Islet of Langerhans (tissue), 1 donor: Measurements from ENCODE around the gene OR2A42.
"Not testable (repeated sequence)": the region's sequence is repeated elsewhere in the genome, so short reads cannot be mapped to it uniquely, and the experiment has no call there.

ENCODE experiments used
- FAIRE-seq: peaks from one replicate; lab custom pipeline; 2011; peaks lifted over from hg19 to GRCh38; lab: Jason Lieb, UNC

OR2A42 gene, protein sequence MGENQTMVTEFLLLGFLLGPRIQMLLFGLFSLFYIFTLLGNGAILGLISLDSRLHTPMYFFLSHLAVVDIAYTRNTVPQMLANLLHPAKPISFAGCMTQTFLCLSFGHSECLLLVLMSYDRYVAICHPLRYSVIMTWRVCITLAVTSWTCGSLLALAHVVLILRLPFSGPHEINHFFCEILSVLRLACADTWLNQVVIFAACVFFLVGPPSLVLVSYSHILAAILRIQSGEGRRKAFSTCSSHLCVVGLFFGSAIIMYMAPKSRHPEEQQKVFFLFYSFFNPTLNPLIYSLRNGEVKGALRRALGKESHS

DNA sequence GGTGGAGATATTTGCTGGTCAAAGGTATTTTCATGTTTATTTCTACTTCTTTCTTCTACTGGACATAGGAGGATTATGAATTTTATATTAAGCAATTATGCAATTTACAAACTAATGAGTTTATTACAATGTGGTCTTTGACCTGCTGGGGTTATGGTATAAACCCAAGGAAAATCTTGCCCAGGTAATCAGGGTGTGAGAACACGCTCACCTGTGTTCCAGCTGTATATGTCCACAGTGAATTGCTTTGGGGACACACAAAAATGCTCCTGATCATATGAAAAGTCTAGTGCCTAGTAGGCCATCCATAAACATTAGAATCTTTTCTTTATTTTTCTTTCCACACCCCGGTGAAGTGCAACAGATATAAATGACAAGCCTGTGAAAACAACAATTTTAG is at the start of gene OR2A42:
Gene OR2A42 (minus strand): TSS at position 241 of the 400 bp plus-strand sequence. CDS start 6,762 bp downstream, outside the sequence.
- not testable (repeated sequence) for FAIRE-seq

- FAIRE-seq = not testable (repeated sequence)
These were observed 47.9 kb upstream of the OR2A42 start for GRCh38 chr7:144287171-144287784.

DNA sequence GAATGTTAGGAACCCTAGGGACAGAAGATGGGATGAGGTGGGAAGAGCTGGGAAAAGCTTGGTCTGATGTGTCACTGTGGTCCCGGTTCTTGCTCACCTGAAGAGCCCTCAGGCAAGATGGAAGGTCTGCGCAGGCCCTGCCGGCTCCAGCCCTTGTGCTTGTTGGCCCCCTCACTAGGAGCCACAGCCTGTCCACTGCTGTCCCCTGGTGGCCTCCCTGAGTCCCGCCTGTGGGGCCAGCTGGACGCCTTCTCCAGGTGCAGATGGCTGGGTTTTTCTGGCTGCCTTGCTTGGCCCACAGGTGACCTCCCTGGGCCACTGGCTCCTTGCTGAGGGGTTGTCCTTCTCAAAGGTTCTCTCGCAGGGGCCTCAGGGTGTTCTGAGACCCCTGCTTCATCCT is 44.3 kb upstream of the OR2A42 start:
- FAIRE-seq = not testable (repeated sequence)

DNA sequence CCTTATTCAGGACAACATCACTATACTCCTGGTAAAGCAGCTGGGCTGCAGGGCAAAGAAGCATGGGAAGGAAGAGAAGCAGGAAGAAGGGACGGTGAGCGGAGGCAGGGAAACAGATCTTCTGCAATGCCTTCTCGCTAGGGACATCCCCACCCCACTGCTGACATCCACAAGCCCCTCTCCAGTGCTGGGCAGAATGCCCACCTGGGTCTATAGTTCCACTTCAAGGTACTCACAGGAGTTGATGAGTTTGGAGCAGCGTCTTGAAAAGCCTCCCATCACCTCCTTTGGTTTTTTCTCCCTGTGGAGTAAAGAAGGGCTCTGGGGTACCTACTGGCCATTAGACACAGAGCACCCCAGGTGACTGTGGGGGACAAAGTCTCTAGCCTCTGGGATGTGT is 43.1 kb upstream of the OR2A42 start:
- FAIRE-seq = not testable (repeated sequence)

GRCh38 chr7:144281981-144282380 is 42.6 kb upstream of the OR2A42 start:
- not testable (repeated sequence) for FAIRE-seq

GRCh38 chr7:144280010-144280409 is 40.6 kb upstream of the OR2A42 start:
- FAIRE-seq = not testable (repeated sequence)

DNA sequence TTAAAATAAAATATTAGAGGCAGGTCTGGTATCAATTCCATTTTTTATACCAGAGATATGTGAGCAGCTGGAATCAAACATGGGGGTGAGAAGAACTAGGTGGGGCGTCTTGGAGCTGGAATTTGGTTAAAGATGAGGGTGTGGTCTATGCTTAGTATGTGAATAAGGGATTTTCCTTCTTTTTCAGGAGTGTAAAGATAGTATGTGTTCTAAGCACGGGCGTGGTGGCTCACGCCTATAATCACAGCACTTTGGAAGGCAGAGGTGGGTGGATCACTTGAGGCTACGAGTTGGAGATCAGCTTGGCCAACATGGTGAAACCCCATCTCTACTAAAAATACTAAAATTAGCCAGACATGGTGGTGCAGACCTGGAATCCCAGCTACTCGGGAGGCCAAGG is 35.9 kb upstream of the OR2A42 start:
- FAIRE-seq = not testable (repeated sequence)

- FAIRE-seq = not testable (repeated sequence)
These were observed 29.8 kb upstream of the OR2A42 start, which contains the start of gene CTAGE8 for GRCh38 chr7:144269188-144269587. Gene CTAGE8 (minus strand): TSS chr7:144269288. CDS start chr7:144269250, 38 bp downstream.

DNA sequence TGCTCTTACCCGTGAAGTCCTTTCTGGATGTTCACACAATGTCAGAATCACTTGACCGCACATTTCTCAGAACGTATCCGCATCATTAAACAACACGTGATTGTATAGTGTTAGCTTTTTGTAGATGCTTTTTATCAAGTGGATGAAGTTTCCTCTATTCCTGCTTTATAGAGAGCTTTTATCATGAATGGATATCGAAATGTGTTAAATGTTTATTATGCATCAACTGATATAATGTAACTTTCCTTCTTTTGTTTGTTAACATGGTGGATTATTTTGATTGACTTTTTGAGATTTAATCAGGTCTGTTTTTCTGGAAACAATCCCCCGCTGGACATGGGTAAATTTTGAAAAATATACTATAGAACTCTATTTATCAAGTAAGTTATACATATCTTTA is 25.3 kb upstream of the OR2A42 start, which contains the start of gene OR2A7:
Gene OR2A7 (minus strand): TSS at position 101 of the 400 bp plus-strand sequence. CDS start 5,164 bp downstream, outside the sequence.
- not testable (repeated sequence) for FAIRE-seq

GRCh38 chr7:144262128-144262527 is 22.7 kb upstream of the OR2A42 start:
- not testable (repeated sequence) for FAIRE-seq

GRCh38 chr7:144259067-144259466 is 19.7 kb upstream of the OR2A42 start:
- FAIRE-seq = not testable (repeated sequence)

DNA sequence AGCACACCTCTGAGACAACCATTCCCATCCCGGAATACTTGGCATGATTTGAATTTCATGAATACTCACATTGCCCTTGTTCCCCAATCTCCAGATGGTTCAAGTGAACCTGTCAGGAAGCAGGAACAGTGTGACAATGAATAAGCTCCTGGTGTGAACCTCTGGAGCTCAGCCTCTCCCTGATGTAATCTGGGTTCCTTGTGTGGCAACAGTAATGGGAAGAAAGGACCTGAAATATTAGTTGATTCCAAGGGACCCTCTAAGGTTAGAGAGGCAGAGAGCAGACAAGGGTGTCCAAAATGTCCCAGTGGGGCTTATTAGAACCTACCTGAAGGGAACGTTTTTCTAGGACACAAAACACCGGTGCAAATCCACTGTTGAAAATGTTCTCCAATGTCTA is 16.7 kb upstream of the OR2A42 start:
- no peak for FAIRE-seq

DNA sequence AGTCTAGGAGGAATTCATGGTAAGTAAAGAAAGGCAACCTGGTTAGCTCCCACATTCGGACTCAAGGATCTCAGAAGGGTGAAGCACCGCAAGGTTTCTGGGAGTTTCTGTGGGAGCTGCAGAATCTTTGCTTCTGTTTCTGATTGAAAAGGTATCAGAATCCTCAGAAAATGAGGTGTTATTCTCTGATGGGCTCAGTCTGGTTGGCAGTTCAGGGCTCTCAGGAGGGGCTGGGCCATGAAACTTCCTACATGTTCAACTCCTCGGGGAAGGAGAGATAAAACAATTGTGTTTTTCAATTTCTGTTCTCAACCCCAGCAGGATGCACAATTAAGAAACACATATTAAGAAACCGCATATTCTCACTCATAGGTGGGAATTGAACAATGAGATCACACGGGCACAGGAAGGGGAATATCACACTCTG is 16.1 kb upstream of the OR2A42 start:
- FAIRE-seq = no peak

GRCh38 chr7:144252307-144252706 is 12.9 kb upstream of the OR2A42 start:
- not testable (repeated sequence) for FAIRE-seq

DNA sequence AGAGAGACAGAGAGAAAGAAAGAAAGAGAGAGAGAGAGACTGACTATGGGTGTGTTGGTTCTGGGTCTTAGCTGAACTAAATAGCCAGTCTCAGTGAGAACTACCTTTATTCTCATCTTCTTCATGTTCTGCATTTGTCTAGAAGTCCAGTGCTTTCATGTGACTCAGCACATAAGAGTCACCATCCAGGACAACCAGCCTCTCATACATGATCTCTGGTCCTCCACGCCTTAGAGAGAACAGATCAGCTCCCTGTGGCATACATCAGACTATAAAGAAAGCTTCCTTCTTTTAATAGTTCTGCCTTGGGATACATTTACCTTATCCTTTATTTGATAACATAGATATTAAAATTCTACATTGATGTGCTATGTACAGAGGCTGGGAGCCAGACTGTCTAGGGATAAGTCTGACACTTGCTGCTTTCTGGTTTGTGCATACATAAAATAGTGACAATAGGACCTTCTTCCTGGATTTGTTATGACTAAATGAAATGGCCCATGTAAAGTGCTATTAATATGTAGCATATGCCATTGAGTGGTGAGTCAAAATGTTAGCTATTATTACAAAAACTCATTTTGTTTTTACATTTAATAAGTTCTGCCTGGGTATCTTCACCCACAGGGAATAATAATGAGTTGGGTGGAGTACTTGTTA is 8.4 kb upstream of the OR2A42 start:
- FAIRE-seq = not testable (repeated sequence)

GRCh38 chr7:144246967-144247366 is 7.6 kb upstream of the OR2A42 start:
- FAIRE-seq = not testable (repeated sequence)

DNA sequence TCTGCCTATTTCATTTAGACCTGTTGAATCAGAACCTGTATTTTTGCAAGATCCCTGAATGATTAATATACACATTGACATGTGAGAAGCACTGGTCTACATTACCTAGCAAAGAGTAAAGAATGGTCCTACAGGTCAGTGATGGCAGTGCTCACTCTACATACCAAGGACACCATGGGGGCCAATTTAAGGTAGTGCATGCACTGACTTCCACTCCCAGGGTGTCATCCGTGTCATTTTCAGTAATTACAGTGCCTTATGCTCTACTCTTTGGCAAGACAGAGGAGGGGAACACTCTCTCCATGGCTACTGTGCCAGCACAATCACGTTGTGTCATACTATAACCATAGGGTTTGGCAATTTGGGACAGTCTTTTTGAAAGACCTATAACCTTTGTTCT is 6.0 kb upstream of the OR2A42 start:
- FAIRE-seq = not testable (repeated sequence)

DNA sequence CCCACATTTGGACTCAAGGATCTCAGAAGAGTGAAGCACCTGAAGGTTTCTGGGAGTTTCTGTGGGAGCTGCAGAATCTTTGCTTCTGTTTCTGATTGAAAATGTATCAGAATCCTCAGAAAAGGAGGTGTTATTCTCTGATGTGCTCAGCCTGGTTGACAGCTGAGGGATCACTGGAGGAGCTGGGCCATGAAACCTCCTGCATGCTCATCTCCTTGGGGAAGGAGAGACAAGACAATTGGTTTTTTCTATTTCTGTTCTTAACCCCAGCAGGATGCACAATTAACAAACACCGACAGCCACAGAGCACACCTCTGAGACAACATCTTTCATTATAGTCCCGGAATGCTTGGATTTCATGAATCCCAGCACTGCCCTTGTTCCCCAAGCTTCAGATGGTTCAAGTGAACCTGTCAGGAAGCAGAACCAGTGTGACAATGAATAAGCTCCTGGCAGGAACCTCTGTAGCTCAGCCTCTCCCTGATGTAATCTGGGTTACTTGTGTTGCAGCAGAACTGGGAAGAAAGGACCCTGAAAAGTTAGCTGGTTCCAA is 799 bp downstream of the OR2A42 start:
- FAIRE-seq = not testable (repeated sequence)

DNA sequence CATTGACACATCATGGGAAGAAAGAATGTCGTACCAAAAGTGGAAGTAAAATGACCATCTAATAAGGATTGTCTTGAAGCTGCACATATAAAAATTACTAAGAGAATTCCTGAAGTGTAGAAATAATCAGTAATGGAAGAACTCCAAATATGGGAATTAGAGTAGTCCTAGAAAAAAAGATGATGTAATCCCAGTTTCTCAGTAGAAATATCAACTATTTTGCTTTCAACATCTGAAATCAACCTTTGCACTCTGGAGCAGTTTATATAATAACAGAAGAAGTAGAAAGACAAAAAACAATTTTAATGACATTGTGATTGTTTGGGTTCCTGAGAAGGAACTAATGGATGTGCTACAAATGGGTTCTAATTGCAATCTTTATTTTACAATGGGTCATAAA is 6.4 kb downstream of the OR2A42 start:
- FAIRE-seq = not testable (repeated sequence)

- not testable (repeated sequence) for FAIRE-seq
These were observed 8.4 kb downstream of the OR2A42 start for GRCh38 chr7:144231027-144231426.

- FAIRE-seq = not testable (repeated sequence)
These were observed 10.6 kb downstream of the OR2A42 start for GRCh38 chr7:144228810-144229209.

DNA sequence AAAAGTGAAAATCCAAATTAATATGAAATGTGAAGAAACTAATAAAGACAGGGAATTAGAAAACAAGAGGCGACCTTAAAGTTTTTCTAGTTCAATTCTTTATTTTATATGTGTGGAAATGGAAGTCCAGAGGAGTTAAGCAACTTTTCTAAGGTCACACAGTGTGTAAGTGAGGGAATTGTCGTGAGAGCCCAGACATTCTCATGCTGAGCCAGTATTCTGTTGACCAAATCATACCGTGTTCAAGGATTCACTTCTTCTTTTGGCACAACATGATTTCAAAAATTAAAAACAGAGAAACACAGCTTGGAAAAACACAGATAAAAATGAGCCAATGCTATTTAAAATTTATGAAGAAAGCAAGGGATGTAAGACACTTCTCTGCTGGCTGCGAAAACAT is 12.5 kb downstream of the OR2A42 start:
- FAIRE-seq = not testable (repeated sequence)
